ENCODE measurements around the gene CHI3L1.

- no peak for TF ChIP-seq CTCF (IDR thresholded peaks at IDR 0.05)
- no peak for TF ChIP-seq POLR2A (IDR thresholded peaks at IDR 0.05)
- TF ChIP-seq EP300 (IDR thresholded peaks at IDR 0.05) = no peak
Observed at GRCh38 chr1:203165101-203165799, 21.3 kb downstream of the CHI3L1 start.

Measured in ovary (tissue), 3 donors.